Esophagus muscularis mucosa (tissue), 4 donors: Measurements from ENCODE around the gene RASD2. TPM values are rescaled to one million over a fixed set of nuclear protein-coding genes. Genes with fewer than 3 reads are reported as not detected.

Experiments
- DNase-seq: peaks from one replicate; pipeline ENCODE4 v3.0.0-alpha.2; 2017; ENCODE audit errors: extremely low spot score
- H3K27ac ChIP-seq, 4 donors: fragments of 200-600 bp; sonication (generic); replicated peaks in 1 of 4; 1 replicate in 3 of 4; 2 replicates in 1 of 4; pipeline ENCODE4 v1.5.1; 2016 to 2019; ENCODE audit warnings: mild to moderate bottlenecking in 1 of 4
- H3K27me3 ChIP-seq, 4 donors: fragments of 200-600 bp; sonication (generic); one replicate each; pipeline versions ENCODE4 v1.5.1 to v1.6.0; 2016 to 2019
- H3K36me3 ChIP-seq, 4 donors: fragments of 200-600 bp; sonication (generic); one replicate each; pipeline ENCODE4 v1.5.1; 2016 to 2019
- H3K4me1 ChIP-seq, 4 donors: fragments of 200-600 bp; sonication (generic); one replicate each; pipeline ENCODE4 v1.5.1; 2016 to 2019
- H3K4me3 ChIP-seq, 4 donors: fragments of 200-600 bp; sonication (generic); 1 replicate in 2 of 4; 2 replicates in 2 of 4; pipeline ENCODE4 v1.5.1; 2016 to 2019; ENCODE audit warnings: mild to moderate bottlenecking in 4 of 4, moderate library complexity in 1 of 4
- H3K9me3 ChIP-seq, 4 donors: fragments of 200-600 bp; sonication (generic); 1 replicate in 3 of 4; 2 replicates in 1 of 4; pipeline ENCODE4 v1.5.1; 2016 to 2019
- EP300 ChIP-seq: sonication (generic); formaldehyde crosslinking; IDR thresholded peaks from one replicate; pipeline ENCODE4 v1.6.1; 2017; ENCODE audit warnings: antibody characterized with exemption
- POLR2A ChIP-seq: fragments of 450-650 bp; IDR thresholded peaks from one replicate; pipeline ENCODE4 v1.6.1; 2017; ENCODE audit warnings: antibody characterized with exemption, moderate library complexity, mild to moderate bottlenecking, low read depth
- POLR2AphosphoS5 ChIP-seq, 2 donors: sonication (generic); formaldehyde crosslinking; IDR thresholded peaks; one replicate each; pipeline ENCODE4 v1.6.1; 2017; ENCODE audit warnings: antibody characterized with exemption in 2 of 2
- WGBS: methylation state at CpG from one replicate; pipeline ENCODE4 v1.1.5; 2018; 5-methylcytosine and 5-hydroxymethylcytosine counted together
- intact Hi-C: fragments of 100-400 bp; cut with DNase I; formaldehyde crosslinking; loops from one replicate; pipeline ENCODE4 v1.15.1; 2023
- total RNA-seq, 4 donors: library from RNA; depleted of rRNA; stranded (reverse); fragments of >200 nt; gene quantifications; one replicate each; pipeline versions ENCODE4 v1.1.0 to v1.2.1, GENCODE V29; 2016
- TF ChIP-seq, protein P1 (sequence below), 3 experiments: fragments of 200-600 bp in 2 of 3; fragments of 450-650 bp in 1 of 3; sonication (generic) in 2 of 3; IDR thresholded peaks; one replicate each; pipeline ENCODE4 v1.5.1; 2017 to 2019; ENCODE audit warnings: antibody characterized with exemption in 3 of 3, mild to moderate bottlenecking in 2 of 3, moderate library complexity in 1 of 3

The RASD2 gene
- total RNA-seq, 4 donors from 2014 or later: 18.4 to 53.6 (median 31.7) TPM

DNA sequence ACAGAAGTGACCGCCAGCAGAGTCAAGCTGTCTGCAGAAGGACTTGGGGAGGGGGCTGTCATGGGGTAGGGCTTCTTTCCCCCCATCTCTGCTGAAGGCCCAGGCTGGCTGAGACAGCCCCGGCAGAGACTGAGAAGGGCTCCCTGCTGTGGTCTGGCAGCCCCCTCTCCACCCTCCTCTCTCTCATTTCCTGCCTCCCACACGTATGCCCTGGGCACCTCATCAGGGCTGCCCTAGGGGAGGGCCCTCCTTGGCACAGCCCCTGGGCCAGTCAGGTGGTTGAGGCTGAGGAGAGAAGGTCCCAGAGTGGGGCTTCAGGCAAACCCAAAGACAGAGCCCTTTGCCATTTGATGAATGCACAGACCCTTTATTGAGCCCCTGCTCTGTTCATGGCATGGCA, 3.6 kb downstream of the RASD2 start:
- WGBS: 30% methylated on average over 2 of the region's 3 CpGs
- Histone ChIP-seq H3K36me3 (peaks cover 0 to 25% (median 7%) of the 10 kb centered on the region in 4 donors), H3K27ac (peak overlapping the region; percentile 86 to 94 (median 92)), H3K9me3 (no peaks in the 10 kb centered on the region), H3K4me1 (peaks cover 32 to 76% (median 74%) of the 10 kb centered on the region in 4 donors), H3K4me3 (peak overlapping the region in 3 of 4 donors; percentile 77 to 79 (median 78)), H3K27me3 (peaks cover 0 to 8% (median 5%) of the 10 kb centered on the region in 4 donors)
- TF ChIP-seq POLR2AphosphoS5 (IDR thresholded peaks at IDR 0.05): no peak
- TF ChIP-seq, protein P1, sequence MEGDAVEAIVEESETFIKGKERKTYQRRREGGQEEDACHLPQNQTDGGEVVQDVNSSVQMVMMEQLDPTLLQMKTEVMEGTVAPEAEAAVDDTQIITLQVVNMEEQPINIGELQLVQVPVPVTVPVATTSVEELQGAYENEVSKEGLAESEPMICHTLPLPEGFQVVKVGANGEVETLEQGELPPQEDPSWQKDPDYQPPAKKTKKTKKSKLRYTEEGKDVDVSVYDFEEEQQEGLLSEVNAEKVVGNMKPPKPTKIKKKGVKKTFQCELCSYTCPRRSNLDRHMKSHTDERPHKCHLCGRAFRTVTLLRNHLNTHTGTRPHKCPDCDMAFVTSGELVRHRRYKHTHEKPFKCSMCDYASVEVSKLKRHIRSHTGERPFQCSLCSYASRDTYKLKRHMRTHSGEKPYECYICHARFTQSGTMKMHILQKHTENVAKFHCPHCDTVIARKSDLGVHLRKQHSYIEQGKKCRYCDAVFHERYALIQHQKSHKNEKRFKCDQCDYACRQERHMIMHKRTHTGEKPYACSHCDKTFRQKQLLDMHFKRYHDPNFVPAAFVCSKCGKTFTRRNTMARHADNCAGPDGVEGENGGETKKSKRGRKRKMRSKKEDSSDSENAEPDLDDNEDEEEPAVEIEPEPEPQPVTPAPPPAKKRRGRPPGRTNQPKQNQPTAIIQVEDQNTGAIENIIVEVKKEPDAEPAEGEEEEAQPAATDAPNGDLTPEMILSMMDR (IDR thresholded peaks at IDR 0.05): no peak
- TF ChIP-seq POLR2A: no peak
- TF ChIP-seq EP300: no peak
- intact Hi-C loops: no loop called here
- no peak for DNase-seq

DNA sequence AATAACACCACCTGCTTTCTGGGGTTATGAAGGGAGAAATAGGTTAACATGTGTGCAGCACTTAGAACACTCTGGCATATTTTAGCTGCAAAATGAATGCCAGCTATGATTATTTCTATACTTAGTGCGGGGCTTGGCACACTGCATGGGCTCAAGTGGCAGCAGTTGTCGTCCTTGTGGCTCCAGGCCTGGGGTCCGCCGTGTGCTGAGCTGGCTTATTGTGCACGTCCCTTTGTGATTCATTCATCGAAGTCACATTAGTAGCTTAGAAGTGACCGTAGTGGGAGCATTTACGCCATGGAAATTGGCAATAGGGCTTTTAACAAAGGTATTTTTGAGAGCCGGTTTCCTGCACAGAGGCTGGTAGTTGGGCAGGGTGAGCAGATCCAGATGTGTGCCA, 4.2 kb downstream of the RASD2 start:
- Histone ChIP-seq H3K27ac (peak overlapping the region; percentile 86 to 94 (median 92)), H3K36me3 (peaks cover 0 to 25% (median 8%) of the 10 kb centered on the region in 4 donors), H3K27me3 (peaks cover 0 to 8% (median 5%) of the 10 kb centered on the region in 4 donors), H3K9me3 (no peaks in the 10 kb centered on the region), H3K4me1 (peaks cover 30 to 76% (median 73%) of the 10 kb centered on the region in 4 donors), H3K4me3 (peak overlapping the region in 2 of 4 donors; percentile 77 to 79)
- whole genome bisulfite sequencing: 81% methylated on average over 8 of the region's 9 CpGs
- no peak for DNase-seq
- intact Hi-C loops: loop anchor here (5.0 kb wide), 1 partner anchor 73 kb away; no protein-coding TSS in a partner anchor
- TF ChIP-seq, protein P1 (IDR thresholded peaks at IDR 0.05): no peak
- TF ChIP-seq POLR2A (no peak), POLR2AphosphoS5 (IDR thresholded peaks at IDR 0.05) (no peak), EP300 (no peak)

DNA sequence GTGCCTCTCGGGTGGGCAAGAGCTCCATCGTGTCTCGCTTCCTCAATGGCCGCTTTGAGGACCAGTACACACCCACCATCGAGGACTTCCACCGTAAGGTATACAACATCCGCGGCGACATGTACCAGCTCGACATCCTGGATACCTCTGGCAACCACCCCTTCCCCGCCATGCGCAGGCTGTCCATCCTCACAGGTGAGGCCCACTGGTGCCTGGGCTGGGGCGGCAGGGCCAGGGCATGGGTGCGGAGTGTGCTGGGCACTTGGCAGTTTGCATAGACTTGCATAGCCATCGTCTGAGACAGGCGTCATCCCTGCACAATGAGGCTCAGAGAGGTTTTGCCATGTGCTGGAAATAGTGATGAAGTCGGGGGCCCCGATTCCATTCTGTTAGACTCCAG, 6.3 kb downstream of the RASD2 start:
- no peaks in the 10 kb centered on the region for H3K27me3 ChIP-seq
- no peak for DNase-seq
- H3K36me3 ChIP-seq: peaks cover 0 to 40% (median 18%) of the 10 kb centered on the region in 4 donors
- H3K27ac ChIP-seq: peak overlapping the region in 1 of 4 donors; percentile 64
- peaks cover 21 to 59% (median 56%) of the 10 kb centered on the region in 4 donors for H3K4me1 ChIP-seq
- no peak overlapping the region for H3K4me3 ChIP-seq
- H3K9me3 ChIP-seq: no peaks in the 10 kb centered on the region
- TF ChIP-seq POLR2AphosphoS5 (IDR thresholded peaks at IDR 0.05): no peak
- no peak for TF ChIP-seq POLR2A
- no peak for TF ChIP-seq EP300
- TF ChIP-seq, protein P1 (IDR thresholded peaks at IDR 0.05): no peak
- intact Hi-C loops: loop anchor here (5.0 kb wide), 1 partner anchor 75 kb away; no protein-coding TSS in a partner anchor
- 86% methylated on average over 12 of the region's 18 CpGs for WGBS

DNA sequence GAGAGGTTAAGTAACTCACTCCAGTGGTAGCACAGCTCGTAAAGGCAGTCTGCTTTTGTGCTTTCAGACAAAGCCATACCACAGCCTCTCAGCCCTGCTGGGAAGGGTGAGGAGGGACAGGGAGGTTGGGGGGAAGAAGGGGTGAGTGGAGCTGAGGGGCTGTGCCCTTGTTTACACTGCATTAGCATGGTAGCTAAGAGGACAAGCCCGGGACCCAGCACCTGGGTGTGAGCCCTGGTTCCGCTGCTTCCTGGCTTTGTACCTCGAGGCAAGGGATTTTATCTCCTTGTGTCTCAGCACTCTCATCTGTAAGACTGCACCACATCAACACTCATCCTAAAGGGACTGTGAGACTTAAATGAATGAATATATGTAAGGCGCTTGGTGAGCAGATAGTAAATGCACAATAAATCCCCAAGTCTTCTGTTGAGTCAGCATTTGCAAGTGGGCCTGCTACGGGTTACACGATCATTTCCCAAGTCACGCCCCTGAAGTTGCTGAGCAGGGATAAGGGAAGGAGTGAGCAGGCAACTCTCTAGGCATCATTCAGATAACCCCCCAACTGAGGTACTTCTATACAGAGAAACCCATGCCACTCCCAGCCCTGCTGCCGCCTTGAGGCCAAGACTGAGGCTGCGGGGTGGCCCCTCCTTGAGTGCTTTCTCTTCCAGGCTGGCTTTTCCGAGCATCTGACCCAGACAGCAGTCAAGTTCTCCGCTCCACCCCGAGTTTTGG, 7.5 kb downstream of the RASD2 start:
- H3K27me3 ChIP-seq: no peaks in the 10 kb centered on the region
- no peak for DNase-seq
- no peak overlapping the region for H3K4me3 ChIP-seq
- 62% methylated on average over 13 of the region's 13 CpGs for WGBS
- H3K36me3 ChIP-seq: peaks cover 0 to 52% (median 24%) of the 10 kb centered on the region in 4 donors
- H3K27ac ChIP-seq: peak overlapping the region; percentile 29 to 64 (median 54)
- H3K4me1 ChIP-seq: peaks cover 21 to 53% (median 48%) of the 10 kb centered on the region in 4 donors
- TF ChIP-seq, protein P1 (IDR thresholded peaks at IDR 0.05): peak in 1 of 3 experiments; percentile 9
- TF ChIP-seq EP300: no peak
- no peak for TF ChIP-seq POLR2AphosphoS5 (IDR thresholded peaks at IDR 0.05)
- intact Hi-C loops: loop anchor here (5.0 kb wide), 1 partner anchor 76 kb away; no protein-coding TSS in a partner anchor
- no peaks in the 10 kb centered on the region for H3K9me3 ChIP-seq
